GM12865 (cell line): ENCODE measurements around the gene MYOM3.

ENCODE experiments used
- DNase-seq: peaks from one replicate; pipeline ENCODE4 v3.0.0; 2010; ENCODE audit warnings: low read depth
- H3K4me3 ChIP-seq: 2 replicates; pipeline ENCODE4 v1.5.1; 2011; ENCODE audit warnings: mild to moderate bottlenecking, low read depth, low read length, control low read depth
- CTCF ChIP-seq: IDR thresholded peaks from 2 replicates; pipeline ENCODE4 v1.5.1; 2011; ENCODE audit warnings: low read length, control low read depth, low read depth, inconsistent platforms; ENCODE audit not compliant: insufficient read depth; ENCODE audit errors: missing control alignments

Gene MYOM3

GRCh38 chr1:24109166-24109483 lies 2.8 kb downstream of the MYOM3 start:
- DNase-seq: no peak
- H3K4me3 ChIP-seq: no peak overlapping the region
- TF ChIP-seq CTCF: no peak

- TF ChIP-seq CTCF: no peak
- DNase-seq: no peak
- no peak overlapping the region for H3K4me3 ChIP-seq
Measured at GRCh38 chr1:24108334-24109165, 3.4 kb downstream of the MYOM3 start.

GRCh38 chr1:24107462-24108138 lies 4.3 kb downstream of the MYOM3 start:
- TF ChIP-seq CTCF: no peak
- DNase-seq: no peak
- H3K4me3 ChIP-seq: no peak overlapping the region

- TF ChIP-seq CTCF: no peak
Measured at GRCh38 chr1:24105368-24106160, 6.4 kb downstream of the MYOM3 start.

GRCh38 chr1:24104854-24105253 lies 7.1 kb downstream of the MYOM3 start:
- no peak for TF ChIP-seq CTCF
- H3K4me3 ChIP-seq: no peak overlapping the region
- DNase-seq: no peak

More at GRCh38 chr1:24105368-24106160, 6.4 kb downstream of the MYOM3 start:
- no peak overlapping the region for H3K4me3 ChIP-seq
- no peak for DNase-seq

GRCh38 chr1:24103879-24104278 lies 8.1 kb downstream of the MYOM3 start:
- H3K4me3 ChIP-seq: no peak overlapping the region
- no peak for TF ChIP-seq CTCF

More at GRCh38 chr1:24103879-24104278, 8.1 kb downstream of the MYOM3 start:
- DNase-seq: no peak
